Stimulated activated CD8-positive, alpha-beta memory T cell treated with anti-CD3 and anti-CD28 coated beads, Interleukin-7, amount 100 ng/mL, for 1 hour (primary cell): Measurements from ENCODE around the gene SUMO4.

ENCODE experiments used
- DNase-seq, 2 donors: peaks; one replicate each; pipeline ENCODE4 v3.0.0-alpha.2; 2020; ENCODE audit warnings: low read depth in 2 of 2

Gene SUMO4

DNA sequence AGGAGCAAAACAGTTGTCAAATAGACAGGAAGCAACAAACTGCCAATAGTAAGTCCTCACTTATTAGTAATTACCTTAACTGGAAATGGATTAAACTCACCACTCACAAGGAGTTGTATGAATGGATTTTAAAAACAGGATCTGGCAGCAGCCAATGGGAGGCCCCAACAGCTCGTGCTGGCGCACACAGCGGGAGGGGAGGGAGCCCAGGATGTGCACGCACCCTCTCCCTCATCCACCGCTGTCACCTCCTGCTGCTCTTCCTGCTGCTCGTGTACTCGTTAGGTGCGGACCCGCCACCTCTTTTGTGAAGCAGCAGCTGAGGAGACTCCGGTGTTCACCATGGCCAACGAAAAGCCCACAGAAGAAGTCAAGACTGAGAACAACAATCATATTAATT is at the start of gene SUMO4:
Gene SUMO4, plus strand, starts transcription at position 213 of the 400 bp plus-strand sequence. Its CDS starts 130 bp downstream, at position 343.
- DNase-seq: no peak

DNA sequence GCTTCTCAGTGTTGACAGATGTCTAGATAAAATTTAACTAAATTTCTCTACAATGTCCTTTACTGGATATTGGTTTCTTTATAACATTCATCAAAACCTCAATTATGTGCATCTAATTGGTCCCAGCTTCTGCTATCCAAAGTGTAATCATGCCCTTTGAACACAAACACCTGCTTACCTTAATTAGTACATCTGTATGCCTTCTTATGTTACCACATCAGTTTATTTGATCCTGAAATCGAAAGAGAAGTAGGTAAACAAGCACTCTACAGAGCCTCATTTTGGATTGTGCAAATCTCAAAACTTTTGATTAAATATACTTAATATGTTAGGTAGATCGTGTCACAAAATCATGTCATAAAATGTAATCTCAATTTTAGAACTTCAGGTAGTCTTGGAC is 46.1 kb upstream of the SUMO4 start:
- no peak for DNase-seq

DNA sequence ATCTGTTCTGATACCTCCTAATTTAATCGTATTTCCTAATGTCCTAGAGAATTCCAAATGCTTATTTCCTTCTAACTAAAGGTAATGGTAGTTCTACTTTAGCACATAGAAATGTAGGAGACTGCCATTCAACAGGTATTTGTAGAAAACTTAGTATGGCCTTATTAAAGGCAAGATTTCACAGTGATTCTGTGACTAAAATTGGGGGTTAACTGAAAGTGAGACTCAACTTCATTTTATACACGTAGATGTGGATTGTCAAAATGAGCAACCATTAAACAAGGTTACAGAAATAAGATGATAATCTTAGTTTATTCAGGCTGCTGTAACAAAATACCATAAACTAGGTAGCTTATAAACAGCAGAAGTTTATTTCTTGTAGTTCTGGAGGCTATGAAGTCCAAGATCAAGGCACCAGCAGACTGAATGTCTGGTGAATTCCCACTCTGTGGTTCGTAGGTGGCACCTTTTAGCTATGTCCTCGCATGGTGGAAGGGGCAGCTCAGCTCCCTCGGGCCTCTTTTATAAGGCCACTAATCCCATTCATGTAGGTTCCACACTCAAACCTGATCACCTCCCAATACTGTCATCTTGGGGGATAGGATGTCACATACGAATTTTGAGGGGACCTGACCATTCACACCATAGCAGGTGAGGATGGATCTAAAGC is 43.8 kb upstream of the SUMO4 start:
- DNase-seq: no peak

DNA sequence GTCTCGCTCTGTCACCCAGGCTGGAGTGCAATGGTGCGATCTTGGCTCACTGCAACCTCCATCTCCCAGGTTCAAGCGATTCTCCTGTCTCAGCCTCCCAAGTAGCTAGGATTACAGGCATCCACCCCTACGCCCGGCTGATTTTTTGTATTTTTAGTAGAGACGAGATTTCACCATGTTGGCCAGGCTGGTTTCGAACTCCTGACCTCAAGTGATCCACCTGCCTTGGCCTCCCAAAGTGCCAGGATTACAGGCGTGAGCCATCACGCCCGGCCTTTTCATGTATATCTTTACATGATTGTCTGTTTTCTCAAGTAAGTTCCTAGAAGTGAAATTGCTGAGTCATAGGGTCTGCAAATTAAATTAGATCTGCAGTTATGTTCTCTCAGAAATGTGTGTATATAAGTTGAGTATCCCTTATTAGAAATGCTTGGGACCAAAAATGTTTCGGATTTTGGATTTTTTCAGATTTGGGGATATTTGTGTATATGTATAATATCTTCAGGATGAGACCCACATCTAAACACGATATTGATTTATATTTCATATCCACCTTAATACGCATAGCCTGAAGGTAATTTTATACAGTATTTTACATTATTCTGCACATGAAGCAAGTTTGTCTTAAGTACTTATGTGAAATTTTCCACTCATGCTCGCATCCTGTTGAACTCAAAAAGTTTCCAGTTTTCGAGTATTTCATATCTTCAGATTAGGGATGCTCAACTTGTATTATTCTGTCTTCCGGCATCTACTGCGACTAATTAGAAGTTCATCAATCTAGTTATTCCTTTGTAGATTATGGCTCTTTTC is 42.1 kb upstream of the SUMO4 start:
- no peak for DNase-seq

DNA sequence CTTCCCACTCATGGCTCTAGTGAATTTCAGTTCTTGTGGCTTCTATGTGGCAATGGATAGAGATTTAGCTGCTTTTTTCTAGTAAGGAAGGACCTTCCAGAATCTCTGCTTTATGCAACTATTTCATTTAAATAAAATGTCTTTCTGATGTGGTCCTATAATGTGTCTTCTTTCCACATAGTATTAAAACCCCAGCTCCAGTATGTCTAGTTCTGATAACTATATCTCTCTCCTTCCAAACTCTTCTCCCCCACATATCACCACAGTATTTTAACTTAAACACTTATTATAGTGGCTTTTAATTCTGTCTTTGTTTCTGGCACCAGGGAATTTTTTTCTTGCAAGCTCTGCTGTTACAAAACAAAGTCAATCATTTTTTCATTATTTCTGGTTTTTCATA is 40.6 kb upstream of the SUMO4 start:
- no peak for DNase-seq

- no peak for DNase-seq
Observed at GRCh38 chr6:149360536-149360935, 39.5 kb upstream of the SUMO4 start.

- no peak for DNase-seq
Observed at GRCh38 chr6:149362289-149362688, 37.8 kb upstream of the SUMO4 start.

GRCh38 chr6:149363154-149363553 is 36.9 kb upstream of the SUMO4 start:
- DNase-seq: no peak

- DNase-seq: no peak
Observed at GRCh38 chr6:149364557-149364956, 35.5 kb upstream of the SUMO4 start.

GRCh38 chr6:149365197-149365596 is 34.9 kb upstream of the SUMO4 start:
- DNase-seq: no peak

DNA sequence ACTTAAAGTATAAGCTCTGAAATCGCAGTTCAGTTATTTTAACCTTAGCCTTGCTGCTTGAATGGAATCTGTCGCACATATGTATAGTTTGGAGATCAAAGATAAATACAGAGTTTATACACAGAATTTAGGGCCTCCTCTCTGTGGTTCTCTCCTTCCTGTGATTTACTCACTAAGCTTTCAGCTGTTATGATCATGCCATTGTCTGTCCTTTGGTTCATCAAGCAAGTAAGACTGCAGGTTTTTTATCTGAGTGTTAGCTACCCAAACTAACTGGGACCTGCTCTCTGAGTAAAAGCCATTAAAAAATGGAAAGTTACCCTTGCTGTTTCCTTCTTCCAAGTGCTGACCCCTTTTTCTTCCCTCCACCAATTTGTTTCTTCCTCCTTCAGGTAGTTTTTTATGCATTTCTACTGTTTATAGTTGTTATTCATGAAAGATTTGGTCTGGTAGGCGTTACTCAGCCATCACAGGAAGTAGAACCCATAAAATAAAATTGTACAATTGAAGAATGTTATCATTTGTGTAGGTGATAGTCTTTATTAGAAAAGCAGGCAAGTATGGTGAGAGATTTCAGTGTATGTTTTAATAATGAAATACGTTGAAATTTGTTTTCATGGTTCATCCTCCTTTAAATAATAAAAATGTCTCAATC is 33.7 kb upstream of the SUMO4 start:
- no peak for DNase-seq

GRCh38 chr6:149368065-149368464 is 32.0 kb upstream of the SUMO4 start:
- no peak for DNase-seq

- DNase-seq: no peak
Observed at GRCh38 chr6:149371154-149371553, 28.9 kb upstream of the SUMO4 start.

GRCh38 chr6:149372062-149372461 is 28.0 kb upstream of the SUMO4 start:
- no peak for DNase-seq

GRCh38 chr6:149373511-149373910 is 26.6 kb upstream of the SUMO4 start:
- no peak for DNase-seq

DNA sequence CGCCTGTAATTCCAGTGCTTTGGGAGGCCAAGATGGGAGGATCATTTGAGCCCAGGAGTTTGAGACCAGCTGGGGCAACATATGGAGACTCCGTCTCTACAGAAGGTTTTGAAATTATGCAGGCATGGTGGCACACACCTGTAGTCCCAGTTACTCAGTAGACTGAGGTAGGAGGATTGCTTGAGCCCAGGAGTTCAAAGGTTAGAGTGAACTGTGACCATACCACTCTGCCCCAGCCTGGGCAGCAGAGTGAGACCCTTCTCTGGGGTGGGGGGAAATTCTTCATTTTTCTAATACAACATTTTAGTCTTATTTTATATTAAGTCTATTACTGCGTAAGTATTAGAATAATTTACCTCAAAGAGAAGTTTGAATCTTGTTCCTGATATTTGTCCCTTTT is 20.1 kb upstream of the SUMO4 start:
- DNase-seq: no peak

DNA sequence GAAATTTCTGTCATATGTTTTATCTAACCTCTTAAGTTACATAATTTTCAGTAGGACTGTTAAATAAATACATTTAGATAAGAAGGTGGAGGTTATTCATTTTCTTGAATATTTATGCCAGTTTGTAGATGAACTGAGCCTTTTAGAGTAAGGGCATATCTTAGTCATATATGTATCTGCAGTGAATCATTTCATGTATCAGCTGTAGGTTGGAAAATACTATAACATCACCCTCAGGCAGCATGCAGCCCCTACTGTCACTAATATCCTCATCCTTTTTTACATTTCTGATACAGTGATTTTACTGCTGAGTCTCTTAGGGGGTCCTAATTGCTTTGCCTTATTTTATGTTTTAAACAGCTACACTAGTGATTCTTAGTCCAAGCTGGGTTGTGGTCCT is 19.5 kb upstream of the SUMO4 start:
- DNase-seq: no peak

- DNase-seq: no peak
Observed at GRCh38 chr6:149383371-149383770, 16.7 kb upstream of the SUMO4 start.

GRCh38 chr6:149384464-149384863 is 15.6 kb upstream of the SUMO4 start:
- no peak for DNase-seq

GRCh38 chr6:149385998-149386646 is 13.9 kb upstream of the SUMO4 start:
- no peak for DNase-seq

GRCh38 chr6:149387779-149388512 is 12.1 kb upstream of the SUMO4 start:
- no peak for DNase-seq
